ENCODE data around the gene TRIM44. TPM values are rescaled to one million over a fixed set of nuclear protein-coding genes. Genes with fewer than 3 reads are reported as not detected.

TRIM44 gene
- total and polyA plus RNA-seq, 10 of the 15 experiments (the other 5 are each of a cell fraction or from before 2014, with no cell fraction given), result 6.7 to 93.0 (median 27.6) TPM

DNA sequence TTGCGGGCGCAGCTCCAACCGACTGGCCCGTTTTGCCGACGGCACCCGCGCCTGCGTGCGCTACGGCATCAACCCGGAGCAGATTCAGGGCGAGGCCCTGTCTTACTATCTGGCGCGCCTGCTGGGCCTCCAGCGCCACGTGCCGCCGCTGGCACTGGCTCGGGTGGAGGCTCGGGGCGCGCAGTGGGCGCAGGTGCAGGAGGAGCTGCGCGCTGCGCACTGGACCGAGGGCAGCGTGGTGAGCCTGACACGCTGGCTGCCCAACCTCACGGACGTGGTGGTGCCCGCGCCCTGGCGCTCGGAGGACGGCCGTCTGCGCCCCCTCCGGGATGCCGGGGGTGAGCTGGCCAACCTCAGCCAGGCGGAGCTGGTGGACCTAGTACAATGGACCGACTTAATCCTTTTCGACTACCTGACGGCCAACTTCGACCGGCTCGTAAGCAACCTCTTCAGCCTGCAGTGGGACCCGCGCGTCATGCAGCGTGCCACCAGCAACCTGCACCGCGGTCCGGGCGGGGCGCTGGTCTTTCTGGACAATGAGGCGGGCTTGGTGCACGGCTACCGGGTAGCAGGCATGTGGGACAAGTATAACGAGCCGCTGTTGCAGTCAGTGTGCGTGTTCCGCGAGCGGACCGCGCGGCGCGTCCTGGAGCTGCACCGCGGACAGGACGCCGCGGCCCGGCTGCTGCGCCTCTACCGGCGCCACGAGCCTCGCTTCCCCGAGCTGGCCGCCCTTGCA, 43.3 kb upstream of the TRIM44 start (continued):
- TF ChIP-seq, protein P1, sequence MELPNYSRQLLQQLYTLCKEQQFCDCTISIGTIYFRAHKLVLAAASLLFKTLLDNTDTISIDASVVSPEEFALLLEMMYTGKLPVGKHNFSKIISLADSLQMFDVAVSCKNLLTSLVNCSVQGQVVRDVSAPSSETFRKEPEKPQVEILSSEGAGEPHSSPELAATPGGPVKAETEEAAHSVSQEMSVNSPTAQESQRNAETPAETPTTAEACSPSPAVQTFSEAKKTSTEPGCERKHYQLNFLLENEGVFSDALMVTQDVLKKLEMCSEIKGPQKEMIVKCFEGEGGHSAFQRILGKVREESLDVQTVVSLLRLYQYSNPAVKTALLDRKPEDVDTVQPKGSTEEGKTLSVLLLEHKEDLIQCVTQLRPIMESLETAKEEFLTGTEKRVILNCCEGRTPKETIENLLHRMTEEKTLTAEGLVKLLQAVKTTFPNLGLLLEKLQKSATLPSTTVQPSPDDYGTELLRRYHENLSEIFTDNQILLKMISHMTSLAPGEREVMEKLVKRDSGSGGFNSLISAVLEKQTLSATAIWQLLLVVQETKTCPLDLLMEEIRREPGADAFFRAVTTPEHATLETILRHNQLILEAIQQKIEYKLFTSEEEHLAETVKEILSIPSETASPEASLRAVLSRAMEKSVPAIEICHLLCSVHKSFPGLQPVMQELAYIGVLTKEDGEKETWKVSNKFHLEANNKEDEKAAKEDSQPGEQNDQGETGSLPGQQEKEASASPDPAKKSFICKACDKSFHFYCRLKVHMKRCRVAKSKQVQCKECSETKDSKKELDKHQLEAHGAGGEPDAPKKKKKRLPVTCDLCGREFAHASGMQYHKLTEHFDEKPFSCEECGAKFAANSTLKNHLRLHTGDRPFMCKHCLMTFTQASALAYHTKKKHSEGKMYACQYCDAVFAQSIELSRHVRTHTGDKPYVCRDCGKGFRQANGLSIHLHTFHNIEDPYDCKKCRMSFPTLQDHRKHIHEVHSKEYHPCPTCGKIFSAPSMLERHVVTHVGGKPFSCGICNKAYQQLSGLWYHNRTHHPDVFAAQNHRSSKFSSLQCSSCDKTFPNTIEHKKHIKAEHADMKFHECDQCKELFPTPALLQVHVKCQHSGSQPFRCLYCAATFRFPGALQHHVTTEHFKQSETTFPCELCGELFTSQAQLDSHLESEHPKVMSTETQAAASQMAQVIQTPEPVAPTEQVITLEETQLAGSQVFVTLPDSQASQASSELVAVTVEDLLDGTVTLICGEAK (IDR thresholded peaks at IDR 0.05; ENCODE audit: borderline replicate concordance), result no peak
- TF ChIP-seq BRCA1 (IDR thresholded peaks at IDR 0.05; ENCODE audit: low read depth, low read length) (no peak), RUNX3 (IDR thresholded peaks at IDR 0.05; ENCODE audit: low read length) (no peak), CREM (IDR thresholded peaks at IDR 0.05; ENCODE audit: low read depth) (peak; percentile 7; the same call in 1 of the 2 replicates), RCOR1 (conservative IDR thresholded peaks at IDR 0.05; ENCODE audit: low read depth, low read length) (no peak), IRF4 (IDR thresholded peaks at IDR 0.05; ENCODE audit: low read depth, low read length) (no peak), IKZF1 (conservative IDR thresholded peaks at IDR 0.05) (peak; percentile 20; the same call in 1 of the 2 replicates), RAD21 (IDR thresholded peaks at IDR 0.05; ENCODE audit: insufficient read depth, low read depth, low read length) (no peak)
